ENCODE data around the gene SREK1. TPM values are rescaled to one million over a fixed set of nuclear protein-coding genes. Genes with fewer than 3 reads are reported as not detected.
A peak's percentile ranks its signal among the peaks of the same experiment; 100 is the strongest.

The SREK1 gene
- total RNA-seq, 2 donors from 2014 or later: 151 to 154 TPM

DNA sequence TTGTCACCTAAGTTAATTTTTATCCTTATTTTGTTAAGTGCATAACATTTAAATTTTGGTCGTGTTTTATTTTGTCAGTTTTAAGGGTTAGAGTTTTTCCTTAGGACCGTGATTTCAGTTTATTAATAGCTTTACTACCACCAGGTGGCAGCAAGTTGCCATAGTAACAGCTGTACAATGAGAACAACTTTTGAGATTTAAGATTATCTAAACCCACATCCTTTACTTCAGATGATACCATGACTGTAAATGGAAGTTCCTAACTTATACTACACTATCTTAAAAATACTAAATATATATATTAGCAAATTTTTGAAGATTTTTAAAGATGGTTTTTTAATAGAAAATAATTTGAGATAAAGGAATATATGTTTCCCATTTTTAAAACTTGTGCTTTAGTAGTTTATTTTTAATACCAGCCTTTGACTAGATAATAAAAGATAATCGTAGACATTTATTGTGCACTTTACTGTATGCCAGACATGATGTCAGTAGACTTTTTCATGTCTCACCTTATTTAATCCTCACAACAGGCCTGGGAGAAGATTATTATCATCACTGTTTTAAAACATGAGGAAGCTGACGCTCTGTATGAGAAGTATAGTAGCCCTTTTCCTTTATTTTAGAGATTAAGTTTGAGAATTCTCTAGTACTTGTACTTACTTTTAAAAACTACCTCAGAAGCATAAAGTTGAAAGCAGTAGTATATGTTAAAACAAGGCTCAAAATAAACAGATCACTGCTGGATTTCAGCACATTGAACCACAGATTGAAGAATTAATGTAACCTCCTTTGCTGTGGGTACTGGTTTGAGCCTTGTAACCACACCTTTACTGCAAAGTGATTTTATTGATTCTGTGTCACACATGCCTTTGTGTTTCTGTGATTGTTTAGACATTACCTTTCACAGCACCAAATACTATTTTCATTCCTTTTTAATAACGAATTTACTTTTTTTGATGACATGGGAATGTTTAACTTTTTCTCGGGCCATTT is 27.5 kb downstream of the SREK1 start:
- Mint-ChIP-seq H3K27ac (peak overlapping the region; percentile 94), H3K36me3 (ENCODE audit: low read depth) (peaks cover 8% of the 10 kb centered on the region)

DNA sequence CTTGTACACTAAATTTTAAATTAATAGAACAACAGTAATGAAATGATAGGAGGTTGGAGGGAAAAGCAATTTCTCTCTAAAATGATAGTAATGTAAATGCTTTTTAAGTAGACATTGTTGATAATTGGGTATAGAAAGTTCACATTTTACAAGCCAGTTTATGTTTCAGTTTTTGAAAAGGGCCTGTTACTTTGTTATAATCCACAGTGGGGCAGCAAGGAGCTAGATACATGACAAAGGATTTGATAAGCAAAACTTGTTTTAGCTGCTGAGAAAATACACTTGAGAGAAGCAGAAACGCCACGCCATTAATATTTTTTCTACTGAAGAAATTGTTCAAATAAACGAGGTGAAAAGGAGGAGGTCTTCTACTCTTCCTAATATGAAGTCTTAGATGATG is 30.2 kb downstream of the SREK1 start:
- ATAC-seq: no peak
- DNase-seq: no peak
- Mint-ChIP-seq H3K4me3 (no peak overlapping the region), H3K4me1 (peaks cover 16% of the 10 kb centered on the region), H3K27ac (no peak overlapping the region), H3K36me3 (ENCODE audit: low read depth) (peaks cover 14% of the 10 kb centered on the region), H3K27me3 (no peaks in the 10 kb centered on the region)
- no peaks in the 10 kb centered on the region for H3K9me3 ChIP-seq (ENCODE audit: control insufficient read depth, low read length, poor library complexity, severe bottlenecking)

More for the DNA sequence above, 27.5 kb downstream of the SREK1 start:
- peak; percentile 85 for ATAC-seq
- H3K4me1 Mint-ChIP-seq: peaks cover 16% of the 10 kb centered on the region
- no peaks in the 10 kb centered on the region for H3K27me3 Mint-ChIP-seq
- peak in 2 of 3 donors; percentile 15 to 39 for DNase-seq
- no peaks in the 10 kb centered on the region for H3K9me3 ChIP-seq (ENCODE audit: control insufficient read depth, low read length, poor library complexity, severe bottlenecking)
- H3K4me3 Mint-ChIP-seq: peak overlapping the region; percentile 33

DNA sequence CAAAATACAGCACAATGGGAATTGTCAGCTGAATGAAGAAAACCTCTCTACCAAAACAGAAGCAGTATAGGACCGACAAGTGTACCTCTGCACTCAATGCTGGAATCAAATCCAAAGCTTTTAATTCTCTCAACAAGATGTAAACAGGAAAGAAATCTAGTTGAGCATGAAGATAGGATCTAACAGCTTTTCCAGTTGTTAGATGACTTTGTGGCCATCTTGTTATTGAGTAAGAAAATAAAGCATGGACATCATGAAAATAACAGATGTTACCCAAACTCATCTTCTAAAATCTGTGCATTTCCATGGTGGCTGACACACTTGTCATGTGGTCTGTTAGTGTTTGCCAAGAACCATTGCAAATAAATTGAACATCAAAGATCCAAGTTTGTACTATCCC is 34.7 kb downstream of the SREK1 start:
- Mint-ChIP-seq H3K4me3 (no peak overlapping the region), H3K27me3 (no peaks in the 10 kb centered on the region), H3K36me3 (ENCODE audit: low read depth) (peaks cover 6% of the 10 kb centered on the region), H3K27ac (no peak overlapping the region), H3K4me1 (no peaks in the 10 kb centered on the region)
- no peaks in the 10 kb centered on the region for H3K9me3 ChIP-seq (ENCODE audit: control insufficient read depth, low read length, poor library complexity, severe bottlenecking)
- ATAC-seq (no peak), DNase-seq (no peak)

DNA sequence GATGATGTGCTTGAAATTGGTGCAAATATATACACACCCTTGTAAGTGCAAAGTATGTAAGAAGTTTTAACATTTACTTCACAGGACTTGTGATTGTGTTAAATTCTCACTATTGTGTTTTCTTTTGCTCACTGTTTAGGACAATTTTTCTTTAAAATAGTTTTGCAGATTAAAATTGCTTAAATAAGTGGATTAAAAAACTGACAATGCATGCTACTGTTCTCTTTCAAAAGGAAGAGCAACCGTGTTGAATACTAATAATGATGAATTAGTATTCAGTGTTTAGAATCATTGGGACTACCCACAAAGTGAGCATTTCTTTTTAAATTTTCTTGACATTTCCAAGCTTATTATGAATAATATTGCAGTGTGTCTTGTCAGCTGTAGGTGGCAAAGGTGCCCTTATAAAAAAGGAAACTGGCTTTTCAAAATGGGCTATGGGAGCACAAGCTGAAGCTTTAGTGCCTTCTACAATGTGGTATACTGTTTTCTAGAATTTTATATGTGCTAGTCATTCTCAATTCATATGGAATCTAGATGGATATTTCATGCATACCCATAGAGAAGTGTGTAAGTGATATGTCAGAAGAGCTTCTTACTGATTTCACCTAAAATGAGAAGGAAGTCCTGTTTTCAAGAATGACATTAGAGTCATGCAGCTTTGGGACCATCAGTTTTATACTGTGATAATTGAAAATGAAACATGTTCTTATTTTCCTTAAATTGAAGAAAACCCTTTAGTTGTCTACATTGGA is 35.4 kb downstream of the SREK1 start:
- DNase-seq: no peak
- no peak for ATAC-seq
- peaks cover 6% of the 10 kb centered on the region for H3K36me3 Mint-ChIP-seq (ENCODE audit: low read depth)
- H3K9me3 ChIP-seq (ENCODE audit: control insufficient read depth, low read length, poor library complexity, severe bottlenecking): no peaks in the 10 kb centered on the region
- H3K27ac Mint-ChIP-seq: no peak overlapping the region
- no peak overlapping the region for H3K4me3 Mint-ChIP-seq
- H3K27me3 Mint-ChIP-seq: no peaks in the 10 kb centered on the region
- no peaks in the 10 kb centered on the region for H3K4me1 Mint-ChIP-seq

DNA sequence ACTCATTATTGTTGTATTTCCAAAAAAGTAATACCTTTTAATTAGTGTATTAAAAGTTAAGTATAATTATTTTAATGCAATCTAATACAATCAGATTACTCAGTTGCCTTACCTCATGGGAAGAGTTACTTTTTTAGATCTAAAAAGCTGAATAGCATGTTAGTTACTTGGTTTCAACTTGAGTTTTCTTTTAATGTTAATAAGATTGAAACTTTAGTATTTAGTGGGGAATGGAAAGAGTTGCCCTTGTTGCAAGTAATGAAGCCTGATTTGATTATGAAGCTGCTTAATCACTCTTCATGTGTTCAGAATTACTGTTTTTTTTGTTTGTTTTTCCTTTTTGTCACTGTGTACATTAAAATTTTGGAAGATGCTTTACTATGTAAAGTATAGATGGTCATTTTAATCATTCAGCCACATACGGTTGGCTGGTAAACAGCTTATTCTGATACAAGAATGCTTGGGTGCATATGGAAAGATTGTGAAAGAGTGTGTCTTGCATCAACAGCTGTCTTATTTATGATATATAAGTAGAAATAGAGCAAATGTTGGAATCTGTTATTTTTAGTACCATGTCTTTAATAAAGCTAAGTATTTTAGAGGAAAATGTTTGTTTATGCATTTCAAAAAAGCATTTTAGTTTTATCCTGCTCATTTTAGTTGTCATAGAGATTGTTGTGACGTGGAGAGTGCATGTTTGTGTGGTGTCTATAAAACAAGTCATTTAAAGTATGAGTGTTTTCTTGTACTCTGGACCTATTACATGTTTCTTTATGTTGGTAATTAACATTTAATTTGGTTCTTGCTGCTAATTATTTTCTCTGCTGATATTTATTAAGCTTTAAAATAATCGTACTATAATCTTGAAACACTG is 36.4 kb downstream of the SREK1 start:
- H3K9me3 ChIP-seq (ENCODE audit: control insufficient read depth, low read length, poor library complexity, severe bottlenecking): no peaks in the 10 kb centered on the region
- Mint-ChIP-seq H3K36me3 (ENCODE audit: low read depth) (peaks cover 6% of the 10 kb centered on the region), H3K4me3 (no peak overlapping the region), H3K4me1 (no peaks in the 10 kb centered on the region), H3K27me3 (no peaks in the 10 kb centered on the region), H3K27ac (no peak overlapping the region)
- ATAC-seq (no peak), DNase-seq (no peak)

DNA sequence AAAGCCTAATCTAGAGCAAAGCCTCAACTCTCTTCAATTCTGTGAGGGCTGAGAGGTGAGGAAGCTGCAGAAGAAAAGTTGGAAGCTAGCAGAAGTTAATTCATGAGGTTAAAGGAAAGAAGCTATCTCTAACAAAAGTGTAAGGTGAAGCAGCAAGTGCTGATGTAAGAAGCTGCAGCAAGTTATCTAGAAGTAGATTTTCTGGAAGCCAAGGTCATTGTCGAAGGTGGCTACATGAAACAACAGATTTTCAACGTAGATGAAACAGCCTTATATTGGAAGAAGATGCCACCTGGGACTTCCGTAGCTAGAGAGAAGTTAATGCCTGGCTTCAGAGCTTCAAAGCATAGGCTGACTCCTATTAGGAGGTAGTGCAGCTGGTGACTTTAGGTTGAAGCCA is 42.0 kb downstream of the SREK1 start:
- ATAC-seq (no peak), DNase-seq (no peak)
- H3K4me3 Mint-ChIP-seq: no peak overlapping the region
- H3K36me3 Mint-ChIP-seq (ENCODE audit: low read depth): no peaks in the 10 kb centered on the region
- no peaks in the 10 kb centered on the region for H3K9me3 ChIP-seq (ENCODE audit: control insufficient read depth, low read length, poor library complexity, severe bottlenecking)
- no peak overlapping the region for H3K27ac Mint-ChIP-seq
- H3K4me1 Mint-ChIP-seq: peaks cover 5% of the 10 kb centered on the region
- no peaks in the 10 kb centered on the region for H3K27me3 Mint-ChIP-seq

DNA sequence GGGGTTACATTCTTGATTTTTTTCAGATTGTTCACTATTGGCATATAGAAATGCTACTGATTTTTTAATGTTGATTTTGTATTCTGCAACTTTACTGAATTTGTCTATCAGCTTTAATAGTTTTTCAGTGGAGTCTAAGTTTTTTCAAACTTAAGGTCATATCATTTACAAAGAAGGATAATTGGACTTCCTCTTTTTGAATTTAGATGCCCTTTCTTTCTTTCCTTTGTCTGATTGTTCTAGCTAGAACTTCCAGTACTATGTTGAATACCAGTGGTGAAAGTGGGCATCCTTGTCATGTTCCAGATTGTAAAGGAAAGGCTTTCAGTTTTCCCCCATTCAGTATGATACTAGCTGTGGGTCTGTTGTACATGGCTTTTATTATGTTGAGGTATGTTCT is 49.3 kb downstream of the SREK1 start:
- Mint-ChIP-seq H3K4me1 (peaks cover 3% of the 10 kb centered on the region), H3K27me3 (no peaks in the 10 kb centered on the region), H3K27ac (no peak overlapping the region), H3K36me3 (ENCODE audit: low read depth) (peaks cover 7% of the 10 kb centered on the region), H3K4me3 (no peak overlapping the region)
- ATAC-seq (no peak), DNase-seq (no peak)
- H3K9me3 ChIP-seq (ENCODE audit: control insufficient read depth, low read length, poor library complexity, severe bottlenecking): no peaks in the 10 kb centered on the region

DNA sequence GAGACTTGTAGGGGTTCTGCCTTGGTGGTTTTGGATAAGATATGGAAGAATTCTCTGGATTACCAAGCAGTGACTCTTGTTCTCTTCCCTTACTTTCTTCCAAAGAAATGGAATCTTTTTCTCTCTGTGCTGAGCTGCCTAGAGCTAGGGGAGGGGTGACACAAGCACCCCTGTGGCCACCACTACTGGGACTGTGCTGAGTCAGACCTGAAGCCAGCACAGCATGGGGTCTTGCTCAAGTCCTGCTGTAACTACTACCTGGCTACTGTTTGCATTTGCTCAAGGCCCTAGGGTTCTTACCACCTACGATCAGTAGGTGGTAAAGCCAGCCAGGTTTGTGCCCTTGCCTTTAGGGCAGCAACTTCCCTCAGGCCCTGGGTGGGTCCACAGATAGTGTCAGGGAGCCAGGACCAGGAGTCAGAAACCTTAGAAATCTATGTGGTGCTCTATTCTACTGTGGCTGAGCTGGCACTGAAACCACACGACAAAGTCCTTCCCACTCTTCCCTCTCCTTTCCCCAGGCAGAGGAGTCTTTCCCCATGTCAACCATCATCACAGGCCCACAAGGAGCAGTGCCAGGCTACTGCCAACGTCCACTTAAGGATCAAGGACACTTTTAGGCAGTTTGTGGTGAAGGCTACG is 53.8 kb downstream of the SREK1 start:
- H3K4me3 Mint-ChIP-seq: no peak overlapping the region
- no peaks in the 10 kb centered on the region for H3K4me1 Mint-ChIP-seq
- H3K36me3 Mint-ChIP-seq (ENCODE audit: low read depth): peaks cover 9% of the 10 kb centered on the region
- no peak for ATAC-seq
- no peaks in the 10 kb centered on the region for H3K27me3 Mint-ChIP-seq
- no peak for DNase-seq
- H3K27ac Mint-ChIP-seq: no peak overlapping the region
- H3K9me3 ChIP-seq (ENCODE audit: control insufficient read depth, low read length, poor library complexity, severe bottlenecking): no peaks in the 10 kb centered on the region

DNA sequence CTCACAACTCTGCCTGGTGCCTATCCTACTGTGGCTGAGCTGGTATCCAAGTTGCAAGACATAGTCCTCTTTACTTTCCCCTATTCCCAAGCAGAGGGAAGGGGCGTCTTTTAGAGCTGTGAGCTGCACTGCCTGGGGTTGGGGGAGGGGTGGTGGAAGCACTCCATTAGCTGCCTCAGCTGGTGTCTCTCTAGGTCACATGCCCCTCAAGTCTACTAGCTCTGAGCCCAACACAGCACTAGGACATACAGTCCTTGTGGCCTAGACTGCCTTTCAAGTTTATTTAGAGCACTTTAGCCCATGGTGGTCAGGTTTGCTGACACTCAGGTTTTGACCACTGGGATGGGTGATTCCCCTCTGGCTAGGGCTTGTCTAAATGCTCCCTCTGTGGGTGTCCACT is 54.7 kb downstream of the SREK1 start:
- no peak overlapping the region for H3K27ac Mint-ChIP-seq
- H3K36me3 Mint-ChIP-seq (ENCODE audit: low read depth): peaks cover 9% of the 10 kb centered on the region
- DNase-seq (no peak), ATAC-seq (no peak)
- no peaks in the 10 kb centered on the region for H3K4me1 Mint-ChIP-seq
- H3K27me3 Mint-ChIP-seq: no peaks in the 10 kb centered on the region
- H3K9me3 ChIP-seq (ENCODE audit: control insufficient read depth, low read length, poor library complexity, severe bottlenecking): no peaks in the 10 kb centered on the region
- no peak overlapping the region for H3K4me3 Mint-ChIP-seq

DNA sequence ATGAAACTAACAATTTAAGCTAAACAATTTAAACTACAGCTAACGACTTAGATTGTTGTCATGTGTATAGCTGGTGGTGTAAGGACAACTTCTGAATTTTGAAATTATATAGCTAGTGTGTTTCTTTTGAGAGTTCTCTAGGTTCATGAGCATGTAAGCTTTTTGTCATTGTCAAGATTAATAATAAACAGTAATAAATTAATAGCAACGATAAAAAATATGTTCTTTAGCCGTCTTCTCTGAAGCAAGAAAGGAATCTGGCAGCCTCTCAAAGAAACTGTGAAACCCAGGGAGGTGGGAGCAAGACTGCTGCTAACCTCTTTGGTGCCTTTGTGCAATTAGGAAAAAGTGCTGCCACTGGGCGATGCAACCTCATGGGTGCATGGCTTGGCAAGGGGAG is 59.4 kb downstream of the SREK1 start:
- H3K4me1 Mint-ChIP-seq: peaks cover 5% of the 10 kb centered on the region
- DNase-seq (no peak), ATAC-seq (no peak)
- H3K4me3 Mint-ChIP-seq: no peak overlapping the region
- no peaks in the 10 kb centered on the region for H3K9me3 ChIP-seq (ENCODE audit: control insufficient read depth, low read length, poor library complexity, severe bottlenecking)
- no peak overlapping the region for H3K27ac Mint-ChIP-seq
- no peaks in the 10 kb centered on the region for H3K27me3 Mint-ChIP-seq
- H3K36me3 Mint-ChIP-seq (ENCODE audit: low read depth): peaks cover 5% of the 10 kb centered on the region

DNA sequence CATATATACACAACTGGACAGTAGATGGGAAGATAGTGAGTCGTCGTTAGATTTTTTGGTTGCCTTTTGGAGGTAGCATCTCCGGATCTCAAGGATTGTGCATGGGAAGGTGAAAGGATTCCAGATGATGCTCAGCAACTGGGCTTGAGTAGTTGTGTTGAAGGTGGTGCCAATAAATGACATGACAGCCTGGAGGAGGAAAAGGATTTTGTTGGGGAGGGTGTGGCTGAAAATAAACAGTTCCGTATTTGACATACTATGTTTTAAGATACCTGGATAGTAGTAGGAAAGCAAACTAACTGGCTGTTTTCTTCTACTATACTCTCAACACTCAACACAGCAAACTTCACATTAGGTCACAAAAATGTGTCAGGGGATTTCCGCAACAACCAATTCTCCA is 62.4 kb downstream of the SREK1 start:
- Mint-ChIP-seq H3K36me3 (ENCODE audit: low read depth) (peaks cover 4% of the 10 kb centered on the region), H3K4me1 (peaks cover 13% of the 10 kb centered on the region), H3K4me3 (no peak overlapping the region), H3K27ac (no peak overlapping the region), H3K27me3 (no peaks in the 10 kb centered on the region)
- ATAC-seq: no peak
- no peaks in the 10 kb centered on the region for H3K9me3 ChIP-seq (ENCODE audit: control insufficient read depth, low read length, poor library complexity, severe bottlenecking)
- no peak for DNase-seq

DNA sequence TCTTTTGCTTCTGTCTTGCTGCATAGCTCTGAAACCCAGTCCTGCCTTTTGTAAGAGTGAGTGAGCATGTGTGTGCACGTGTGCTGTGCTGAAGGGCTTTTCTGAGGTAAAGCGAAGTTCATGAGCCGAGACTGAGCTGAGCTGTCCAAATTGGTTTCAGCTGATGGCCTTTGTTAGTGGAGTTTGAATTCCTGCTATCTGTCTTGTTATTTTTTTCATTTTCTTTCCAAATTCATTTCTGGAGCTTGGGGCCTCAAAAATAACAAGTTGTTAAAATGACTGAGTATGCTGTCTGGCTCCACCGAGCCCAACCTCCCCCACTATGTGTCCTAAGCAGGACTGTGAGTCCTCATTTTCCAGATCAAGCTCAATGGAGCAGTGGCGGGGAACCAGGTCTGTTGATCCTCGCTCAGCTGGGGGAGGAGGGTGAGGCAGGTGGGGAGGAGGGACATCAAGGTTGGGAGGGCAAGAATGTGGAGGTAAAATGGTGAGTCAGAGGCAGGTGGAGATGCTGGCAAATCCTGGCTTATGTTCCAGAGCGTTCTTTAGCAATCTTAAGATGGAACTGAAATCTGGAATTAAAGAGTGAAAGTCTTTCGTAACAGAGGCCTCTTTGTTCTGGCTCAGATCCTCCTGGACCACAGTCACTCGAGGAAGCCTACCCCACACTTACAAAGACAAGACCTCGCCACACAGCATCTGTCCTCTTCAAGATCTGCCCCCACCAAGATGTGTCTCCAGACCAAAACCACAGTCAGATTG is 63.9 kb downstream of the SREK1 start:
- Mint-ChIP-seq H3K27me3 (no peaks in the 10 kb centered on the region), H3K36me3 (ENCODE audit: low read depth) (peaks cover 4% of the 10 kb centered on the region), H3K4me1 (peaks cover 13% of the 10 kb centered on the region), H3K4me3 (no peak overlapping the region), H3K27ac (no peak overlapping the region)
- ATAC-seq (no peak), DNase-seq (no peak)
- no peaks in the 10 kb centered on the region for H3K9me3 ChIP-seq (ENCODE audit: control insufficient read depth, low read length, poor library complexity, severe bottlenecking)

Data from T-helper 17 cell (primary cell).